ENCODE results near the gene MPC1.
"Not testable (repeated sequence)": the region's sequence is repeated elsewhere in the genome, so short reads cannot be mapped to it uniquely, and the experiment has no call there.

MPC1 gene

GRCh38 chr6:166406197-166406596 lies 23.5 kb upstream of the MPC1 start:
- no peak for DNase-seq (ENCODE audit: low read depth)

GRCh38 chr6:166405386-166405785 lies 22.6 kb upstream of the MPC1 start:
- DNase-seq (ENCODE audit: low read depth), result no peak

DNA sequence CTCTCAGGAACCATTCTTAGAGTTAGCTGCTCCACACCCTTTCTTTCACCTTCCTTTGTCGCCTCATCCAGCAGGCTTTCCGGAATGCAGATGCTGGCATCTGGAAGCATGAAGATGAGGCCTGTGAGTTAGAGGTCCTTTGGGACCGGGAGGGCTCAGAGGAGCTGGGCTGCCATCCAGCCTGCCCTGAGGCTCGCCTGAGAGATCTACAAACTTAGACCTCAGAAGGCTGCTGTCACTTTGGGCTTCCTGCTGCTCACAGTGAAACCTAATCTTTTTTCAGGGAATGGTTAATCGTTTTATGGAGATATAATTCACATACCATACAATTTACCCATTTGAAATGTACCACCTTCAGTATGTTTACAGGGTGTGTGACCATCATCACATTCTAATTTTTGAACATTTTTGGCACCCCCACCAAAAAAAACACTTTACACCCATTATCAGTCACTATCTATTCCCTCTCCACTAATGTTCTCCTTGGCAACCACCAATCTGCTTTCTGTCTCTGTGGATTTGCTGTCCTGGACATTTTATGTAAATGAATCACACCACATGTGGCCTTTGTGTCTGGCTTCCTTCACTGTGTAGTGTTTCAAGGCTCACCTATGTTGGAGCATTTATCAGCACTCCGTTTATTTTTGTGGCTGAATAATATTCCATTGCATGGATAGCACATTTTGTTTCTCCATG lies 20.0 kb upstream of the MPC1 start:
- DNase-seq (ENCODE audit: low read depth), result peak; percentile 40

GRCh38 chr6:166400649-166401250 lies 18.0 kb upstream of the MPC1 start:
- DNase-seq (ENCODE audit: low read depth), result peak; percentile 51

- DNase-seq (ENCODE audit: low read depth), result no peak
Measured at GRCh38 chr6:166400181-166400580, 17.4 kb upstream of the MPC1 start.

DNA sequence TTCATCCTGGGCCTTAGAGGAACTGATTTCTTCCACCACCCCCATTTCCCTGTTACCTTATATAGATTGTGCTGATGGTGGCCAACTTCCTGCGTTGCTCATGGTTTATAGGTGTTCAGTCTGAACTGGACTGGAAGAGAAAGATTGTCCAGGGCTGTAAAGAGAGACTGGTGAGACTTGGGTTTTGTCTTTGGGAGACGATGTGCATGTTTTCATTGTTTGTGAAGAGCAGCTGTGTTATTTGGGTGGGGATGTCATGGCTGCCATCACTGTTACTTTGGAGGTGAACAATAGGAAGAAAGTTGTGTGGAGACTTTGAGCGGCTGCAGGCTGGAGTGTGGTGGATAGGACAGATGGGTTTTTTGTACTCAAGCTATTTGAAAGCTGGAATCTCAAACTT lies 15.6 kb upstream of the MPC1 start:
- no peak for DNase-seq (ENCODE audit: low read depth)

GRCh38 chr6:166397849-166398248 lies 15.1 kb upstream of the MPC1 start:
- DNase-seq (ENCODE audit: low read depth), result no peak

- no peak for DNase-seq (ENCODE audit: low read depth)
Measured at GRCh38 chr6:166395778-166396177, 13.0 kb upstream of the MPC1 start.

DNA sequence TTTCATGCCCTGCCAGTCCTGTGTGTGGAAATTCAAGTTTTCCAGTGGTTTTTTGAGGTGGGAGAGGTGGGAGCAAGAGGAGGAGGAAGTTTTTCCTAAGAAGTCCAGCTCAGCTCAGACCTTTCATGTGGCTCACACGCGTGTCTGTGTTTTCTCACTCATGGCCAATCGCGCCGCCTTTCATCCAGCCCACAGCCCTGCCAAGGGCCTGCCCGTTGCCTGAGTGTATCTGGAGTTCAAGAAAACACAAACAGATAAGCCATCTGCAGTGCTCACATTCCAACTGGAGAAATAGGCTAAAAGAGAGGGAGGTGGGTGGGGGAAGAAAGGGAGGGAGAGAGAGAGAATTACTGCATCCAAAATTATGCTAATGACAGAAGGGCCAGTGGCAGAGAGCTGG lies 12.6 kb upstream of the MPC1 start:
- DNase-seq (ENCODE audit: low read depth), result no peak

DNA sequence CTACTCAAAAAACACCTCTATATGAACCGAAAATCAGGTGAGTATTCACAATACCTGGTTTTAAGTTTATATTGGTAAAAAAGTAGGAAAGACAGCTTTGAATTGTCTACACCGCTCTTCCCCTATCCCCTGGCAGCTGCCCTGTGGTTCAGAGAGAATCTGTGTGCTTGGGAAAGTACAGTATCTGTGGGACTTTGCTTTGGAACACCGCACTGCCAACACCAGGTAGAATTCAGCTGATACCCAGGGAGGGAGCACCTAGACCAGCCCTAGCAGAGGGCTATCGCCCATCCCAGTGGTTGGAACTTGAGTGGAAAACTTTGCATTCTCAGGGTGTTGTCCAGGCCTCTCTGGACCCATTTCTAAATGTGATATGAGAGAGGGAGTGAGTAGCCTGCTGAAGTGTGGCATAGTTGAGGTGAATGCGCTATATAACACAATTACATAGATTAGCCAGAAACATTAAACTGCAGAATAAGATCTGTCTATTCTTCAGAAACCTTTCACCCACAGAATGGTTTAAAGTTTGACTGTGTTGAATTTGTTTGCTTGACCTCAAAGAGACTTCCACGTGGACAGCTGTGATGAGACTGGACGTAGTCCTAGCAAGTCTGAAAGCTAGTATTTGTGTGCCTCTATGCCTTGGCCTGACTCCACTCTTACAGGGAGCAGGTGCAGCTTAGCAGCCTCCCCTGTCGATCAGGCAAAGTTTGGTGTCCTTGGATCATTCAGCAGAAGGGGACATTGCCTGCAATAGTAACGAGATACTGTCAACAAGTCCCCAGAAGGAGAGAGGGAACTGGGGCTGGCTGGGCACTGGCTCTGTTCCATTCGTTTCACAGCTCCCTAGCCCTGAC lies 11.5 kb upstream of the MPC1 start:
- DNase-seq (ENCODE audit: low read depth), result no peak

- no peak for DNase-seq (ENCODE audit: low read depth)
Measured at GRCh38 chr6:166393535-166393823, 10.7 kb upstream of the MPC1 start.

DNA sequence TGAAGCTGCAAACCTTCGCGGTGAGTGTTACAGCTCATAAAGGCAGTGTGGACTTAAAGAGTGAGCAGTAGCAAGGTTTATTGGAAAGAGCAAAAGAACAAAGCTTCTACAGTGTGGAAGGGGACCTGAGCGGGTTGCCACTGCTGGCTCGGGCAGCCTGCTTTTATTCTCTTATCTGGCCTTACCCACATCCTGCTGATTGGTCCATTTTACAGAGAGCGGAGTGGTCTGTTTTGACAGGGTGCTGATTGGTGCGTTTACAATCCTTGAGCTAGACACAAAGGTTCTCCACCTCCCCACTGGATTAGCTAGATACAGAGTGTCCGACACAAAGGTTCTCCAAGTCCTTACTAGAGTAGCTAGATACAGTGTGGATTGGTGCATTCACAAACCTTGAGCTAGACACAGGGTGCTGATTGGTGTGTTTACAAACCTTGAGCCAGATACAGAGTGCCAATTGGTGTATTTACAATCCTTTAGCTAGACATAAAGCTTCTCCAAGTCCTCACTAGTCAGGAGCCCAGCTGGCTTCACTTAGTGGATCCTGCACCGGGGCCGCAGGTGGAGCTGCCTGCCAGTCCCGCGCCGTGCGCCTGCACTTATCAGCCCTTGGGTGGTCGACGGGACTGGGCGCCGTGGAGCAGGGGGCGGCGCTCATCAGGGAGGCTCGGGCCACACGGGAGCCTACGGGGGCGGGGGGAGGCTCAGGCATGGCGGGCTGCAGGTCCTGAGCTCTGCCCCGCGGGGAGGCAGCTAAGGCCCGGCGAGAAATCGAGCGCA lies 10.2 kb upstream of the MPC1 start:
- DNase-seq (ENCODE audit: low read depth), result not testable (repeated sequence)

DNA sequence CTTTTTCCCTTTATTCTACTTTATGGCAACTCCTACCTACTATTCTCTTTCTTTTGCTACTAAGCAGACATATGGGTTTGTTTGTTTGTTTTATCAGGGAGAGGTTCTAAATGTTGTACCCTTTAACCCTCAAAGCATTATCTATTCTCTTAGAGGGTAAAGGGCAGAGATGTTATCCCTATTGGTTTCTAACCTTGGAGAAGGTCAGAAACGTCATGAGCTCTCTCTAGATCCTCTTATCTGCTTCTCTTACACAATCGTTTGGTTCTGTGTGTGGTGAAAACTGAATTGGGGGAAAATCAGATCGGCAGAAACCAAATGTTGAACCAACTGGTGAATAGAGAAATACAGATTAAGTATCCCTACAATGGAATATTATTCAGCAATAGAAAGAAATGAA lies 6.4 kb upstream of the MPC1 start:
- DNase-seq (ENCODE audit: low read depth), result no peak

DNA sequence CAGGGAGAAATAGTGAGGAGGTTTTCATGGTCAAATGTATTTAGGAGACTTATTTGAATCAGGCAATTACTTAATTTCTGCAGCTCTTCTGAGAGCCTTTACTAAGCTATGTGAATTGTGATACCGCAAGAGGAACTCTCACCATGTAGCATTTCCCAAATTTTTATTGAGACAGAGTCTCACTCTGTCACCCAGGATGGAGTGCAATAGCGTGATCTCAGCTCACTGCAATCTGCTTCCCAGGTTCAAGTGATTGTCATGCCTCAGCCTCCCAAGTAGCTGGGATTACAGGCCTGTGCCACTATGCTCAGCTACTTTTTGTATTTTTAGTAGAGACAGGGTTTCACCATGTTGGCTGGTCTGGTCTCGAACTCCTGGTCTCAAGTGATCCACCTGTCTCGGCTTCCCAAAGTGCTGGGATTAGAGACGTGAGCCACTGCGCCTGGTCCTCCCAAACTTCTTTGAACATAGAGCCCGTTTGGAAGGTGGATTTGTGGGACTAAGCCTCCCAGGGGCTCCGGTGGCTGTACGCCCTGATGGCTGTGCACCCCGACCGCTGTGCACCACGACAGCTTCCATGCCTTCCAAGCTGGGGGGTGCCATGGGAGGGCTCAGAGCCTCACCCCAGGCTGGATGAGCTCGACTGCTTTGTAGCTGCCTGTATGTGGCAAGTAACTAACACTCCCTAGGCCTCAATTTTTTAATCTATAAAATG lies 5.7 kb upstream of the MPC1 start:
- DNase-seq (ENCODE audit: low read depth), result no peak

DNA sequence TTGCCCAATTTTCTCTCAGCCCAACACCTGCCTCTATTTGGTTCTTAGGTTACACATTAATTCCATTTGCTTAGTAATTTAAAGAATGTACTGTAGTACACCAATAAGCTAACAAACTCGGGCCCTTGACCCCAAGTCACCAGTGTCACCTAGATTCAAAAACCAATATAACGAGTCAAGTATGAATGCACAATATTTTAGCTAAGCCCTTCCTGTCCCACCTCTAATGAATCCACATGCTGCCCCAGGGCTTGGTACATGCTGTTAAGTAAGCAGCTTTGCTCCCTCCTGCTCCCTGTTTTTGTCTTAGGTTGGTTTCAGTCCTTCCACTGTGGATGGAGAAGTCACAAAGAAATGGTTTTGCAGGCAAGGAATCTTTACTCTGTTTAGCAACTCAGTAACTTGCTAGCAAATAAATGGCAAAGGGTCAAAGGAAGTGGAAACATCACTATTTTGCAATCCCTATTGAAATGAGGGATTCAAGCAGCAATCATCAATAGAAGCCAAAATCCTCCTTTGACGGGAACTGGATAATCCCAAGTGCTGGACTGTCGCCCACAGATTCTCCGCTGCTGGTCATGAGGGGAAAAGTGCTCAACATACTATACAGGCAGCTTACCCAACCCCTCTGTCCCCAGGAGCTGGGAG lies 5.0 kb upstream of the MPC1 start:
- no peak for DNase-seq (ENCODE audit: low read depth)

DNA sequence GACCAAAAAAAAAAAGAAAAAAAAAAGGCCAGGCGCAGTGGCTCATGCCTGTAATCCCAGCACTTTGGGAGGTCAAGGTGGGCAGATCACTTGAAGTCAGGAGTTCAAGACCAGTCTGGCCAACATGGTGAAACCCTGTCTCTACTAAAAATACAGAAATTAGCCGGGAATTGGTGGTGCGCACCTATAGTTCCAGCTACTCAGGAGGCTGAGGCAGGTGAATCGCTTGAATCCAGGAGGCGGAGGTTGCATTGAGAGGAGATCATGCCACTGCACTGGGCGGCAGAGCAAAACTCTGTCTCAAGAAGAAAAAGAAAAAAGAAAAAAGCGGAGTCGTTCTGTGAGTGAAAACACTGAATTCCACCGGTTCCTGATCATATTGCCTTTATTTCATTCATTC lies 4.4 kb upstream of the MPC1 start:
- DNase-seq (ENCODE audit: low read depth), result not testable (repeated sequence)

GRCh38 chr6:166386111-166386510 lies 3.4 kb upstream of the MPC1 start:
- no peak for DNase-seq (ENCODE audit: low read depth)

DNA sequence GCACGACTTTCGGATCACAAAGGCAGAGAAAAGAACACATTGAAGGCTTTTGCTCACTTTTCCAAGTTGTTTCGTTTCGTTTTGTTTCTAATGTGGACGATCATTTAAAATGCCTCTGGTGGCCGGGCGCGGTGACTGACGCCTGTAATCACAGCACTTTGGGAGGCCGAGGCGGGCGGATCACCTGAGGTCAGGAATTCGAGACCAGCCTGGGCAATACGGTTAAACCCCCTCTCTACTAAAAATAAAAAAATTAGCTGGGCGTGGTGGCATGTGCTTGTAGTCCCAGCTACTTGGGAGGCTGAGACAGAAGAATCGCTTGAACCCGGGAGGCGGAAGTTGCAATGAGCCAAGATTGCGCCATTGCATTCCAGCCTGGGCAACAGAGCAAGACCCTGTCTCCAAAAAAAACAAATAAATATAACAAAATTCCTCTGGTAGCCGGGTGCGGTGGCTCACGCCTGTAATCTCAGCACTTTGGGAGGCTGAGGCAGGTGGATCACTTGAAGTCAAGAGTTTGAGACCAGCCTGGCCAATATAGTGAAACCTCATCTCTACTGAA lies 1.1 kb upstream of the MPC1 start:
- not testable (repeated sequence) for DNase-seq (ENCODE audit: low read depth)

GRCh38 chr6:166382500-166382932 lies 224 bp downstream of the MPC1 start:
- no peak for DNase-seq (ENCODE audit: low read depth)

DNA sequence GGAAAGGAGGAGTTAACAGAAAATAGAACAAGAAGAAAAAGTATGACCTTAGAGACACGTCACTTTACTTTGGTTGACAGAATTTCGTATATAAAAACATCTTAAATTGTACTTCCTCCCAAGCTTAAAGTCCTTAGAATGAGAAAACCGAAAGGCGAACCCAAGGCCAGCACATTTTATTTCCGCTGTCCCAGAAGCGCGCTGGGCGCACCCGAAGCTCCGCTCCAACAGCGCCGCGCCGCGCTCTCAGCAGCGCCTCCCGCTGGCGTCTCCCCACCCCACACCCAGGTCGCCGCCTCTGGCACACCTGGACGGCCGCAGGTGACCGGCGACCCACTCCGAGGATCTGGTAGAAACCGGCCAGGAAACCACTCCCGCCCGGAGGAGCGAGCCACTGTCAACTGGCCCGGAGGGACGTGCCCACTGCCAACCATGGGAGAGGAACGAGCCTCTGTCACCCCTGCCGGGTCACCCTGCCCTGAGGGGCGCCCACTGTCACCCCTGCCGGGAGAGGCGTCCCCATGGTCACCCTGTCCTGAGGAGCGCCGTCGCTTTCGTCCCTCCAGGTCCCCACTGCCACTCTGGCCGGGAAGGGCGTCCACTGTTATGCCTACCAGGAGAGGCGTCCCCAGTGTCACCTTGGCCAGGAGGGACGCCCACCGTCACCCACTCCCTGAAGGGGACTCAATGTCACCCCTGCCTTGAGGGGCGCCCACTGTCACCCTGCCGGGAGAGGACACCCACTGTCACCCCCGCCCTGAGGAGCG lies 824 bp downstream of the MPC1 start:
- no peak for DNase-seq (ENCODE audit: low read depth)

Measured in stromal cell of bone marrow (primary cell).